SK-N-SH (cell line): ENCODE results near the gene SLC8A2. TPM values are rescaled to one million over a fixed set of nuclear protein-coding genes. Genes with fewer than 3 reads are reported as not detected.

Experiments used
- CTCF ChIA-PET: fragments of 300-600, 350-600 bp; formaldehyde crosslinking; extraction: SDS; loops from one replicate; lab custom pipeline; 2021; lab: Yijun Ruan, JAX
- POLR2A ChIA-PET: fragments of 350-600 bp; sonication (Branson Sonifier 250); formaldehyde crosslinking; extraction: SDS; loops from one replicate; lab custom pipeline; 2020; ENCODE audit warnings: antibody characterized with exemption, inconsistent platforms; lab: Yijun Ruan, JAX
- DNase-seq: peaks from one replicate; pipeline ENCODE4 v3.0.0; 2012
- H2AFZ ChIP-seq: fragments of 200-600 bp; sonication (generic); 2 replicates; pipeline ENCODE4 v1.8.1; 2016; ENCODE audit warnings: antibody characterized with exemption, mild to moderate bottlenecking, low read depth
- H3F3A ChIP-seq: fragments of 200-600 bp; sonication (generic); replicated peaks from 2 replicates; pipeline ENCODE3; 2016; ENCODE audit warnings: antibody characterized with exemption, mild to moderate bottlenecking; ENCODE audit not compliant: insufficient read depth
- H3K27ac ChIP-seq, 2 experiments: fragments of 200-500 bp in 1 of 2; fragments of 200-600 bp in 1 of 2; sonication (Bioruptor generic) in 1 of 2; sonication (generic), shearing (Covaris generic) in 1 of 2; 2 replicates each; pipeline versions ENCODE4 v1.5.1 to v1.6.1; 2014 to 2016; ENCODE audit warnings: low read depth in 2 of 2, inconsistent platforms in 1 of 2, low read length in 1 of 2, mild to moderate bottlenecking in 1 of 2, mixed read lengths in 1 of 2
- H3K27me3 ChIP-seq: fragments of 200-600 bp; sonication (generic), shearing (Covaris generic); 2 replicates; pipeline ENCODE4 v1.6.1; 2016; ENCODE audit warnings: mixed run types; ENCODE audit not compliant: insufficient read depth
- H3K36me3 ChIP-seq, 2 experiments: fragments of 200-500 bp in 1 of 2; fragments of 200-600 bp in 1 of 2; sonication (Bioruptor generic) in 1 of 2; sonication (generic) in 1 of 2; replicated peaks in 1 of 2; 2 replicates each; pipeline versions ENCODE3 to v1.5.1; 2014 to 2016; ENCODE audit warnings: low read length in 1 of 2, mild to moderate bottlenecking in 1 of 2; ENCODE audit not compliant: insufficient read depth in 2 of 2, control insufficient read depth in 1 of 2
- H3K4me1 ChIP-seq, 2 experiments: fragments of 200-500 bp in 1 of 2; fragments of 200-600 bp in 1 of 2; sonication (Bioruptor generic) in 1 of 2; sonication (generic), shearing (Covaris generic) in 1 of 2; 2 replicates each; pipeline versions ENCODE4 v1.5.1 to v1.6.1; 2014 to 2016; ENCODE audit warnings: low read depth in 1 of 2, low read length in 1 of 2, mixed run types in 1 of 2; ENCODE audit not compliant: insufficient read depth in 2 of 2, control insufficient read depth in 1 of 2
- H3K4me2 ChIP-seq: fragments of 200-600 bp; sonication (generic), shearing (Covaris generic); 2 replicates; pipeline ENCODE4 v1.6.1; 2017; ENCODE audit warnings: mixed run types
- H3K4me3 ChIP-seq, 2 experiments: fragments of 200-500 bp in 1 of 2; fragments of 200-600 bp in 1 of 2; sonication (Bioruptor generic) in 1 of 2; sonication (generic), shearing (Covaris generic) in 1 of 2; 2 replicates each; pipeline versions ENCODE4 v1.5.1 to v1.8.1; 2014 to 2016; ENCODE audit warnings: low read depth in 2 of 2, inconsistent platforms in 1 of 2, low read length in 1 of 2, mild to moderate bottlenecking in 1 of 2, mixed read lengths in 1 of 2, moderate library complexity in 1 of 2
- H3K79me2 ChIP-seq: fragments of 200-600 bp; sonication (generic); 2 replicates; pipeline ENCODE4 v1.8.1; 2017; ENCODE audit warnings: mild to moderate bottlenecking; ENCODE audit not compliant: insufficient read depth
- H3K9ac ChIP-seq: fragments of 200-600 bp; sonication (generic); 2 replicates; pipeline ENCODE4 v1.6.1; 2017; ENCODE audit warnings: mixed run types
- H3K9me2 ChIP-seq: fragments of 200-600 bp; sonication (generic); 2 replicates; pipeline ENCODE4 v1.6.1; 2017; ENCODE audit warnings: mixed run types
- H3K9me3 ChIP-seq: fragments of 200-600 bp; sonication (generic); 2 replicates; pipeline ENCODE4 v1.6.1; 2017; ENCODE audit warnings: mixed run types, mild to moderate bottlenecking, moderate library complexity
- H4K20me1 ChIP-seq: fragments of 200-600 bp; sonication (generic); 2 replicates; pipeline ENCODE4 v1.6.1; 2017; ENCODE audit warnings: mild to moderate bottlenecking, mixed run types; ENCODE audit not compliant: insufficient read depth
- CHD2 ChIP-seq: fragments of 150-350 bp; IDR thresholded peaks from 2 replicates; pipeline ENCODE4 v1.6.1; 2018; ENCODE audit warnings: low read length; ENCODE audit not compliant: partially characterized antibody
- CTCF ChIP-seq: fragments of 200-600 bp; sonication (generic); IDR thresholded peaks from 2 replicates; pipeline ENCODE4 v1.6.1; 2017; ENCODE audit warnings: antibody characterized with exemption, mild to moderate bottlenecking, moderate library complexity
- EP300 ChIP-seq, 2 experiments: IDR thresholded peaks; 2 replicates each; pipeline versions ENCODE4 v1.4.0 to v1.6.1; 2012; ENCODE audit warnings: borderline replicate concordance in 1 of 2, low read depth in 1 of 2, low read length in 1 of 2
- EZH2phosphoT487 ChIP-seq: fragments of 200-600 bp; sonication (generic); IDR thresholded peaks from 2 replicates; pipeline ENCODE4 v1.6.1; 2017; ENCODE audit warnings: low read depth, mixed run types, mild to moderate bottlenecking, antibody characterized with exemption, moderate library complexity, borderline replicate concordance
- FOSL2 ChIP-seq: IDR thresholded peaks from 2 replicates; pipeline ENCODE4 v1.4.0; 2012; ENCODE audit warnings: low read depth, mild to moderate bottlenecking, moderate library complexity, borderline replicate concordance
- GATA2 ChIP-seq: sonication (generic); formaldehyde crosslinking; IDR thresholded peaks from 2 replicates; pipeline ENCODE4 v1.5.0; 2020; ENCODE audit warnings: mild to moderate bottlenecking, missing genetic modification reagents
- NFIC ChIP-seq: IDR thresholded peaks from 2 replicates; pipeline ENCODE4 v1.4.0; 2012; ENCODE audit warnings: borderline replicate concordance
- NRF1 ChIP-seq: IDR thresholded peaks from 2 replicates; pipeline ENCODE4 v1.6.1; 2012; ENCODE audit warnings: low read depth, mild to moderate bottlenecking, low read length
- POLR2AphosphoS5 ChIP-seq: IDR thresholded peaks from 2 replicates; pipeline ENCODE4 v1.6.1; 2012; ENCODE audit warnings: low read depth, low read length
- RAD21 ChIP-seq: IDR thresholded peaks from 2 replicates; pipeline ENCODE4 v1.6.1; 2012; ENCODE audit warnings: mild to moderate bottlenecking, low read length
- RCOR1 ChIP-seq: fragments of 150-350 bp; IDR thresholded peaks from 2 replicates; pipeline ENCODE4 v1.6.1; 2017; ENCODE audit warnings: antibody characterized with exemption, low read length
- RFX5 ChIP-seq: IDR thresholded peaks from 2 replicates; pipeline ENCODE4 v1.6.1; 2012; ENCODE audit warnings: mild to moderate bottlenecking, improper control_type of control experiment, low read length
- SMC3 ChIP-seq: IDR thresholded peaks from 2 replicates; pipeline ENCODE4 v1.6.1; 2012; ENCODE audit warnings: low read depth, low read length, improper control_type of control experiment
- WGBS: methylation state at CpG from one replicate; pipeline ENCODE4 v1.1.6; 2017; ENCODE audit warnings: low lambda C conversion rate; 5-methylcytosine and 5-hydroxymethylcytosine counted together
- polyA plus RNA-seq, 3 experiments: library from polyadenylated mRNA; depleted of rRNA; stranded (reverse); fragments of >200 nt; gene quantifications; 2 replicates each; pipeline ENCODE4 v1.2.3, GENCODE V29; 2012
- TF ChIP-seq, protein P1 (sequence below): fragments of 150-350 bp; IDR thresholded peaks from 2 replicates; pipeline ENCODE4 v1.6.1; 2016; ENCODE audit warnings: mild to moderate bottlenecking, low read depth, low read length
- TF ChIP-seq, protein P2 (sequence below): IDR thresholded peaks from 2 replicates; pipeline ENCODE4 v1.4.0; 2012; ENCODE audit warnings: low read depth
- TF ChIP-seq, protein P3 (sequence below): IDR thresholded peaks from 2 replicates; pipeline ENCODE4; 2012

The SLC8A2 gene
- polyA plus RNA-seq, 1 of the 3 experiments (the other 2 are of a cell fraction), result 0.58 TPM

DNA sequence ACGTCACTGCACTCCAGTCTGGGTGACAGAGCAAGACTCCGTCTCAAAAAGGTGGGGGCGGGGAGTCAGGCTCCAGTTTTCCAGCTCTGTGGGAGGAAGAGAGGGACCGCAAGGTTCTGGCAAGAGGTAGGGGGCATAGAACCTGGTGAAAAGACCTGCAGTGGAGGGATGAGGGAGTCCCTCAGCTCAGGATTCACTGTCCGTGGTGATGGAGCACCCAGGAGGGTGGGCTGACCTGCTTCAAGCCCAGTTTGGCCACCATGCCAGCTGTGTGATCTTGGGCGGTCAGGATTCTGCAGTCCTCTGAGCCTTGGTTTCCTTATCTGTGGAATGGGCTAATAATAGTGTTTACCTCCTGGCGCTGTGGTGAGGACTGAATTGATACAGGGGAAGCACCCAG, 21.2 kb downstream of the SLC8A2 start:
- H3K4me1 ChIP-seq, result peaks cover 0 to 8% of the 10 kb centered on the region in 2 experiments; a peak in 2 of 4 replicates
- CTCF ChIA-PET, result interaction anchor here (0.7 to 8.4 kb wide), 3 partner anchors 15 to 149 kb away, joined by 3 to 80 read pairs (median 4); partner anchors contain the start of gene KPTN
- no peak overlapping the region for H2AFZ ChIP-seq
- H3K9ac ChIP-seq, result no peak overlapping the region
- no peak overlapping the region for H3K27ac ChIP-seq
- no peak for DNase-seq
- H3K9me2 ChIP-seq, result no peaks in the 10 kb centered on the region
- no peaks in the 10 kb centered on the region for H3K36me3 ChIP-seq
- H3K4me3 ChIP-seq, result no peak overlapping the region
- H4K20me1 ChIP-seq, result 0 out of 2 replicates have a peak, but pooled peaks cover 2% of the 10 kb centered on the region
- WGBS, result 71% methylated on average over 7 of the region's 7 CpGs
- TF ChIP-seq RFX5, result no peak
- TF ChIP-seq SMC3, result no peak
- no peak for TF ChIP-seq EP300 (IDR thresholded peaks at IDR 0.05; ENCODE audit: borderline replicate concordance in 1 of 2, low read depth in 1 of 2, low read length in 1 of 2)
- TF ChIP-seq CTCF, result no peak
- no peak for TF ChIP-seq EZH2phosphoT487
- TF ChIP-seq GATA2 (CRISPR knock-in tag), result no peak
- TF ChIP-seq, protein P1, sequence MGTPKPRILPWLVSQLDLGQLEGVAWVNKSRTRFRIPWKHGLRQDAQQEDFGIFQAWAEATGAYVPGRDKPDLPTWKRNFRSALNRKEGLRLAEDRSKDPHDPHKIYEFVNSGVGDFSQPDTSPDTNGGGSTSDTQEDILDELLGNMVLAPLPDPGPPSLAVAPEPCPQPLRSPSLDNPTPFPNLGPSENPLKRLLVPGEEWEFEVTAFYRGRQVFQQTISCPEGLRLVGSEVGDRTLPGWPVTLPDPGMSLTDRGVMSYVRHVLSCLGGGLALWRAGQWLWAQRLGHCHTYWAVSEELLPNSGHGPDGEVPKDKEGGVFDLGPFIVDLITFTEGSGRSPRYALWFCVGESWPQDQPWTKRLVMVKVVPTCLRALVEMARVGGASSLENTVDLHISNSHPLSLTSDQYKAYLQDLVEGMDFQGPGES, result no peak
- TF ChIP-seq CHD2, result no peak
- TF ChIP-seq RCOR1, result no peak
- no peak for TF ChIP-seq FOSL2
- TF ChIP-seq NRF1, result no peak
- no peak for TF ChIP-seq POLR2AphosphoS5
- TF ChIP-seq, protein P2, sequence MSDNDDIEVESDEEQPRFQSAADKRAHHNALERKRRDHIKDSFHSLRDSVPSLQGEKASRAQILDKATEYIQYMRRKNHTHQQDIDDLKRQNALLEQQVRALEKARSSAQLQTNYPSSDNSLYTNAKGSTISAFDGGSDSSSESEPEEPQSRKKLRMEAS, result no peak
- TF ChIP-seq NFIC, result no peak
- no peak for TF ChIP-seq RAD21
- TF ChIP-seq, protein P3, sequence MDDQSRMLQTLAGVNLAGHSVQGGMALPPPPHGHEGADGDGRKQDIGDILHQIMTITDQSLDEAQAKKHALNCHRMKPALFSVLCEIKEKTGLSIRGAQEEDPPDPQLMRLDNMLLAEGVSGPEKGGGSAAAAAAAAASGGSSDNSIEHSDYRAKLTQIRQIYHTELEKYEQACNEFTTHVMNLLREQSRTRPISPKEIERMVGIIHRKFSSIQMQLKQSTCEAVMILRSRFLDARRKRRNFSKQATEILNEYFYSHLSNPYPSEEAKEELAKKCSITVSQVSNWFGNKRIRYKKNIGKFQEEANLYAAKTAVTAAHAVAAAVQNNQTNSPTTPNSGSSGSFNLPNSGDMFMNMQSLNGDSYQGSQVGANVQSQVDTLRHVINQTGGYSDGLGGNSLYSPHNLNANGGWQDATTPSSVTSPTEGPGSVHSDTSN, result no peak
- POLR2A ChIA-PET, result no interaction called here
- no peaks in the 10 kb centered on the region for H3K79me2 ChIP-seq
- H3K9me3 ChIP-seq, result no peaks in the 10 kb centered on the region
- H3F3A ChIP-seq, result peaks cover 4% of the 10 kb centered on the region
- no peak overlapping the region for H3K4me2 ChIP-seq
- H3K27me3 ChIP-seq, result no peaks in the 10 kb centered on the region
